OCI-LY7 (cell line): Measurements from ENCODE around the gene AGBL1. TPM values are rescaled to one million over a fixed set of nuclear protein-coding genes. Genes with fewer than 3 reads are reported as not detected.

Experiments used
- BruUV-seq: library from RNA; stranded (reverse); fragments of 400-500 nt; replicated peaks from 2 replicates; lab custom pipeline; 2021; lab: Mats Ljungman, UMichigan
- CTCF ChIA-PET: fragments of 300-600 bp; sonication (Branson Sonifier 250); formaldehyde crosslinking; loops from one replicate; lab custom pipeline; 2022; ENCODE audit warnings: antibody characterized with exemption; ENCODE audit not compliant: unreplicated experiment; lab: Charles Lee
- POLR2A ChIA-PET: fragments of 300-600 bp; sonication (Branson Sonifier 250); formaldehyde crosslinking; loops from one replicate; lab custom pipeline; 2022; ENCODE audit warnings: antibody characterized with exemption; lab: Charles Lee
- DNase-seq: peaks from one replicate; pipeline ENCODE4 v3.0.0-alpha.2; 2015; ENCODE audit warnings: low spot score
- H2AFZ ChIP-seq: fragments of 200-600 bp; sonication (generic), shearing (Covaris generic); 2 replicates; pipeline ENCODE4 v1.6.1; 2014; ENCODE audit warnings: mild to moderate bottlenecking, antibody characterized with exemption, low read length, moderate library complexity
- H3K27ac ChIP-seq: fragments of 200-600 bp; sonication (generic); 2 replicates; pipeline ENCODE4 v1.5.1; 2014; ENCODE audit warnings: mixed run types, low read depth, mild to moderate bottlenecking, moderate library complexity, low read length, inconsistent platforms; ENCODE audit not compliant: poor library complexity, severe bottlenecking
- H3K36me3 ChIP-seq: fragments of 200-600 bp; sonication (generic); 2 replicates; pipeline ENCODE4 v1.6.1; 2014; ENCODE audit warnings: mild to moderate bottlenecking, antibody characterized with exemption, low read length, moderate library complexity, mixed read lengths; ENCODE audit not compliant: insufficient read depth
- H3K4me1 ChIP-seq: fragments of 200-600 bp; sonication (generic); 2 replicates; pipeline ENCODE4 v1.5.1; 2014; ENCODE audit warnings: mild to moderate bottlenecking, low read length; ENCODE audit not compliant: insufficient read depth, poor library complexity, severe bottlenecking
- H3K4me2 ChIP-seq: fragments of 200-600 bp; sonication (generic); 2 replicates; pipeline ENCODE4 v1.6.1; 2014; ENCODE audit warnings: mild to moderate bottlenecking, low read length
- H3K4me3 ChIP-seq: fragments of 200-600 bp; sonication (generic); 2 replicates; pipeline ENCODE4 v1.5.1; 2014; ENCODE audit warnings: mild to moderate bottlenecking, low read depth, low read length; ENCODE audit not compliant: poor library complexity, severe bottlenecking
- H3K79me2 ChIP-seq: fragments of 200-600 bp; sonication (generic); 2 replicates; pipeline ENCODE4 v1.6.1; 2016; ENCODE audit warnings: low read depth, mild to moderate bottlenecking, low read length, moderate library complexity, mixed read lengths; ENCODE audit not compliant: insufficient read depth
- H3K9me2 ChIP-seq: fragments of 200-600 bp; sonication (generic); 2 replicates; pipeline ENCODE4 v1.6.1; 2016; ENCODE audit warnings: mild to moderate bottlenecking, low read length, mixed read lengths; ENCODE audit not compliant: insufficient read depth
- H3K9me3 ChIP-seq: fragments of 200-600 bp; sonication (generic); 2 replicates; pipeline ENCODE4 v1.6.1; 2014; ENCODE audit warnings: mild to moderate bottlenecking, mixed run types, low read length, mixed read lengths
- H4K20me1 ChIP-seq: fragments of 200-600 bp; sonication (generic); 2 replicates; pipeline ENCODE4 v1.6.1; 2014; ENCODE audit warnings: mild to moderate bottlenecking, antibody characterized with exemption, low read length, moderate library complexity, mixed read lengths; ENCODE audit not compliant: insufficient read depth
- EZH2phosphoT487 ChIP-seq: fragments of 200-600 bp; sonication (generic); IDR thresholded peaks from 2 replicates; pipeline ENCODE4 v1.6.1; 2018; ENCODE audit warnings: low read depth, borderline replicate concordance, mild to moderate bottlenecking, mixed run types, antibody characterized with exemption, low read length, moderate library complexity, mixed read lengths
- intact Hi-C: fragments of 100-400 bp; cut with micrococcal nuclease; formaldehyde crosslinking; loops from one replicate; pipeline ENCODE4 v1.10.0; 2022; ENCODE audit not compliant: unreplicated experiment
- total RNA-seq, 2 experiments: library from RNA; depleted of rRNA in 1 of 2; stranded (reverse); fragments of >200 nt in 1 of 2; shearing (Covaris generic) in 1 of 2; gene quantifications; 2 replicates each; pipeline ENCODE4 v1.2.3, GENCODE V29; 2014 to 2022
- TF ChIP-seq, protein P1 (sequence below): fragments of 200-600 bp; sonication (generic); conservative IDR thresholded peaks from 2 replicates; pipeline ENCODE4 v1.5.1; 2014; ENCODE audit warnings: mild to moderate bottlenecking, antibody characterized with exemption, low read length, moderate library complexity, mixed read lengths

The AGBL1 gene
- total RNA-seq, 2 experiments from 2014 or later = not detected

DNA sequence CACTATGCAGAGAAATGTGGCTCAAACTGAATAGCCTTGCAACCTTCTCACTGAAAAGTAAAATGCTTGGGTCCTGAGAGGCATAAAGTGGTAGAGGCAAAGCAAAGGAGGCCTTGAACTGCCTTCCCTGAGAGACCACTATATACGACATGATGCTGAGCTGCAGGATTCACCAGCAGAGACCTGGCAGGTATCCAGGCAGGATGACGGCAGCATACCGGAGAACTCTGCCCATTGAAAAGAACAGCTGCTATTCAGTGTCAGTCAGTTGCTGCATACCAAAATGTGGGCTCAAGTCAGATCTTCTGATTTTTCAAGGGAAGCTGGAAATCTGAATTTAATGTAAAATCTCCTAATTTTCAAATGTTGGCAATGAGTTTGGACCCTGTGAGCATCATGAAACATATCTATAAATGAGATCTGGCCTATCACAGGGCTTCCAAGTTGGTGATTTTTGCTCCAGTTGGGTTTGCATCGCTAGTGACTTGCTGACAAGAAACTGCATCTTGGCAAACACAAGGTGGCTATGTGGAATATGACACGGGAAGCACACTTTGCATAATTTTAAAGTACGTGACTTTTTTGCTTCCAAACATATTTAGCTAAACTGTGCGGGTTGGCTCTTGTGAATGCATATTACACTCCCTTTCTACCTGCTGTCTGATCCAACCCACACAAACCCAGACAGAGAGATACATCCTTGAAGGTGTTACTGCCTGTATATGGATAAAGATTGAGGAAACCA is 529.0 kb downstream of the AGBL1 start:
- intact Hi-C loops = no loop called here
- no peak overlapping the region for H3K4me2 ChIP-seq
- no peak for TF ChIP-seq EZH2phosphoT487
- TF ChIP-seq, protein P1, sequence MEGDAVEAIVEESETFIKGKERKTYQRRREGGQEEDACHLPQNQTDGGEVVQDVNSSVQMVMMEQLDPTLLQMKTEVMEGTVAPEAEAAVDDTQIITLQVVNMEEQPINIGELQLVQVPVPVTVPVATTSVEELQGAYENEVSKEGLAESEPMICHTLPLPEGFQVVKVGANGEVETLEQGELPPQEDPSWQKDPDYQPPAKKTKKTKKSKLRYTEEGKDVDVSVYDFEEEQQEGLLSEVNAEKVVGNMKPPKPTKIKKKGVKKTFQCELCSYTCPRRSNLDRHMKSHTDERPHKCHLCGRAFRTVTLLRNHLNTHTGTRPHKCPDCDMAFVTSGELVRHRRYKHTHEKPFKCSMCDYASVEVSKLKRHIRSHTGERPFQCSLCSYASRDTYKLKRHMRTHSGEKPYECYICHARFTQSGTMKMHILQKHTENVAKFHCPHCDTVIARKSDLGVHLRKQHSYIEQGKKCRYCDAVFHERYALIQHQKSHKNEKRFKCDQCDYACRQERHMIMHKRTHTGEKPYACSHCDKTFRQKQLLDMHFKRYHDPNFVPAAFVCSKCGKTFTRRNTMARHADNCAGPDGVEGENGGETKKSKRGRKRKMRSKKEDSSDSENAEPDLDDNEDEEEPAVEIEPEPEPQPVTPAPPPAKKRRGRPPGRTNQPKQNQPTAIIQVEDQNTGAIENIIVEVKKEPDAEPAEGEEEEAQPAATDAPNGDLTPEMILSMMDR = no peak
- ChIA-PET CTCF (no interaction called here), POLR2A (no interaction called here)
- no peaks in the 10 kb centered on the region for H3K4me1 ChIP-seq
- no peaks in the 10 kb centered on the region for H3K9me2 ChIP-seq
- no peak for DNase-seq
- H4K20me1 ChIP-seq = no peaks in the 10 kb centered on the region
- no peak overlapping the region for H3K27ac ChIP-seq
- no peaks in the 10 kb centered on the region for H3K36me3 ChIP-seq
- no TSS peak for BruUV-seq
- no peak overlapping the region for H3K4me3 ChIP-seq
- no peaks in the 10 kb centered on the region for H3K9me3 ChIP-seq
- no peak overlapping the region for H2AFZ ChIP-seq
- H3K79me2 ChIP-seq = no peaks in the 10 kb centered on the region

DNA sequence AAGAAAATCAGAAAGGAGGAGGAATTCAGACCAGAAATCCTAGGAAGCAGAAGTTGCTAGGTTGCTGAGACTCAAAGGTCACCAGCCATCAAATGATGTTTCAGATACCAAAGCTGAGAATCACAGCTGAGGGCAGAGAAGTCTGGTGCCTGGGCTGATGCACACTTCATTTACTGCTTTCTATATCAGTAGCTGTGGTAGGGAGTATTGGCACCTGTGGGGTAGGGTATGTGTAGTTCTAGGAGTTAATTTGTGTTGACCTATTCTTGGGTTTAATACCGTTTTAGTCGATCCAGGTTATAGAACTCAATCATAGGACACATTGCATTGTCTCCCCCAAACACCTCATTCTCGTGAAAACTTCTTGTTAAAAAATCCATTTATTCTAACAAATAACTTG is 529.6 kb downstream of the AGBL1 start:
- H4K20me1 ChIP-seq = no peaks in the 10 kb centered on the region
- H3K36me3 ChIP-seq = no peaks in the 10 kb centered on the region
- H3K4me2 ChIP-seq = no peak overlapping the region
- no peak for DNase-seq
- H3K9me2 ChIP-seq = no peaks in the 10 kb centered on the region
- H2AFZ ChIP-seq = no peak overlapping the region
- POLR2A ChIA-PET = no interaction called here
- TF ChIP-seq EZH2phosphoT487 = no peak
- BruUV-seq = no TSS peak
- H3K4me1 ChIP-seq = no peaks in the 10 kb centered on the region
- no peak overlapping the region for H3K4me3 ChIP-seq
- intact Hi-C loops = no loop called here
- no peaks in the 10 kb centered on the region for H3K9me3 ChIP-seq
- H3K79me2 ChIP-seq = no peaks in the 10 kb centered on the region
- no peak overlapping the region for H3K27ac ChIP-seq
- CTCF ChIA-PET = no interaction called here

DNA sequence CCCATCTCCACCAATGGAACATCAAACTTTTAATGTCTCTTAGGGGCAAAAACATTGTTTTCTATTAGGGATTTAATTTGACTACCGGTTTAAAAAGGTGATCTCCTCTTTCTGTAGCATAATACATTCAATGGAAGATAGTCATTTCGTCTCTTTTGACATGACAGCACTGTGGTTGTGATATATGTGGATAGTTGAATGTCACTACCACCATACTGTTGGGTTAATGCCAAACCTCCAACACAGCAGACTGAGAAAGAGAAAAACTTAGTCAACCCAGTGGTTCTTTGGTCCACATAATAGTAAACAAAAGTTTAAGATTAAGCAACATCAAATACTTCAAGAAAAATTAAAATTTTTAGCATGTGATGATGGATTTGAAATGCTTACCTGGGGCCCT is 530.4 kb downstream of the AGBL1 start:
- no peak overlapping the region for H2AFZ ChIP-seq
- ChIA-PET CTCF (no interaction called here), POLR2A (no interaction called here)
- no peak overlapping the region for H3K27ac ChIP-seq
- no peaks in the 10 kb centered on the region for H3K4me1 ChIP-seq
- no peak overlapping the region for H3K4me3 ChIP-seq
- DNase-seq = no peak
- no peak for TF ChIP-seq EZH2phosphoT487
- TF ChIP-seq, protein P1 = no peak
- H3K4me2 ChIP-seq = no peak overlapping the region
- no peaks in the 10 kb centered on the region for H3K9me3 ChIP-seq
- H3K9me2 ChIP-seq = no peaks in the 10 kb centered on the region
- no peaks in the 10 kb centered on the region for H3K79me2 ChIP-seq
- no peaks in the 10 kb centered on the region for H4K20me1 ChIP-seq
- no TSS peak for BruUV-seq
- intact Hi-C loops = no loop called here
- no peaks in the 10 kb centered on the region for H3K36me3 ChIP-seq
